NCI-H748 (cell line): ENCODE data around the gene PNMA6F.
"Not testable (repeated sequence)": the region's sequence is repeated elsewhere in the genome, so short reads cannot be mapped to it uniquely, and the experiment has no call there.

Source experiments
- DNase-seq: peaks from one replicate; lab custom pipeline; 2025; ENCODE audit not compliant: unreplicated experiment; lab: John Stamatoyannopoulos, UW

PNMA6F gene

GRCh38 chrX:153336121-153336894 is 14.7 kb upstream of the PNMA6F start:
- no peak for DNase-seq

DNA sequence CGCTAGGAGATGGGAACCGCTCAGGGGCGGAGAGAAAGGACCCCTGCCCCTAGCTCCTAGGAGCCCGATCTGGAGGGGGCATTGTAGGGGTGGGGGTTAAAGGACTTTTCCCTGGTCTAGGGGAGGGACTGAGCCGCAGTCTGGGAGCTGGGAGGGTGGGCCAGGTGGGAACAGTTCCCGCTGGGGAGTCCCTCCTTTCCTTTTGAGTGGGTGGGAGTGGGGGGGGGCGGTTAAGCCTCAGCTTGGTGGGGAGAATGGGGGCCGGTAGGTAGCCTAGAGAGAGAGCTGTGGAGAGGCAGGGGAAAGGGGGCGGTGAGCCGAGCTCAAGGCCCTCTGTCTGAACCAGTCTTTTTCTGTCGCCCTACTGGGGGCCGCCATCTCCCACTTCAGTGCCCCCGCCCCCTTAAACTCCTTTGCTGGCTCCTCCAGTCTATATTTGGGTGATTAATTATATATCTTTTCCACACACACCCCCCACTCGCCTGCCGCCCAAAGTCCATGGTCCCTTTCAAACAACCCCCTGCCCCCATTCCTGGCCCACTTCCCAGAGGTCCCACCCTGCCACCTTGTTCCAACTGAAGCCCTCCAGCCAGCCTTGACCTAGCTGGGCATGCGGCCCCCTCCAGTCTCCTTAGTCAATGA is 13.2 kb upstream of the PNMA6F start:
- no peak for DNase-seq

DNA sequence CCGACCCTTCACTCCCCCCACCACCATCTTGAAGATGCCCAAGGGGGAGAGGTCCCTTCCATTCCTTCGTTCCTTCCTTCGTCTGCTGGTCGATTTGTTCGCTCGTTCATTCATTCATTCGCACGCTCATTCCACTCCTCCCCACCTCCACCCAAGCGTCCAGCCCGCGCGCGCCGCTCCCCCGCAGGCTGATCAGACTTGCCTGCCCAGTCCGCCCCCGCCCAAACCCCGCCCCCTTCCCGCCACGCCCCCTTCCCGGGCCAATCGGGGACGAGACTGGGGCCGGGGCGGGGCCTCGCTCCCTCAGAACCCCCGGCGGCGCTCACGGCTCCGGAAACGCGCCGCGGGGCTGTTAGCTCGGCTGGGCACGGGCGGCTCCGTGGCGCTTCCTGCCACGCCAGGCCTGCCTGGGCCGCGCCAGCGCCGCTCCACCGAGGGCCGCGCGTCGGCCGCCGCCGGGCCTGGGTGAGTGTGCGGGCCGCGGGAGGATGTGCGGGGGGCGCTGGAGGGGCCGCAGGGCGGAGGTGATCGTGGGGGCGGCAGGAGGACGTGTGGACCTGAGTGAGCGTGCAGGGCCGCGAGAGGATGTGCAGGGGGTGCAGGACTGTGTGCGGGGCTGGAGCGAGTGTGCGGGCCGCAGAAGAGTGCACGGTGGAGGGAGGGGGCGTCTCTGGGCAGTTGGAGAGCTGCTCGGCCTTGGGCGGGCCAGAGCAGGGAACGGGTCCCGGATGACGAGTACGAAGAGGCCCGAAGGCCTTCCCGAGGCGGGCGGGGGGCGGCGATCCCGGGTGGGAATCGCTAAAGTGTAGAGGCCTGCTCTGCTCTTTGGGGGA is 12.5 kb upstream of the PNMA6F start, which contains the start of gene ZNF275:
Gene ZNF275, plus strand, starts transcription at position 333 of the 833 bp plus-strand sequence. CDS start 2,527 bp downstream, outside the sequence.
- peak; percentile 87 for DNase-seq

DNA sequence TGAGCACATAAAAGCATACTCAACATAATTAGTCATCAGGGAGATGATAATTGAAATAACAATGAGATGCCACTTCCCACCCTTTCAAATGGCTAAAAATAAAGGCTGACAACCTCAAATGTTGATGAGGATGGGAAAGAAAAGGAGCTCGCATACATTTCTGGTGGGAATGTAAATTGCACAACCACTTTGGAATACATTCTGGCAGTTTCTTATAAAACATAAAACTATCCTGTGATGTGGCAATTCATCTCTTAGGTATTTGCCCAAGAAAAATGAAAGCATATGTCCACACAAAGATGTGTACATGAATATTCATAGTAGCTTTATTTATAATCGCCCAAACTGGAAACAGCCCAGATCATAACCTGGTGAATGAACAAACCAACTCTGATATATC is 11.7 kb upstream of the PNMA6F start:
- DNase-seq: no peak

GRCh38 chrX:153327561-153327960 is 6.0 kb upstream of the PNMA6F start:
- DNase-seq: no peak

GRCh38 chrX:153320555-153321184 is 897 bp downstream of the PNMA6F start:
- no peak for DNase-seq

DNA sequence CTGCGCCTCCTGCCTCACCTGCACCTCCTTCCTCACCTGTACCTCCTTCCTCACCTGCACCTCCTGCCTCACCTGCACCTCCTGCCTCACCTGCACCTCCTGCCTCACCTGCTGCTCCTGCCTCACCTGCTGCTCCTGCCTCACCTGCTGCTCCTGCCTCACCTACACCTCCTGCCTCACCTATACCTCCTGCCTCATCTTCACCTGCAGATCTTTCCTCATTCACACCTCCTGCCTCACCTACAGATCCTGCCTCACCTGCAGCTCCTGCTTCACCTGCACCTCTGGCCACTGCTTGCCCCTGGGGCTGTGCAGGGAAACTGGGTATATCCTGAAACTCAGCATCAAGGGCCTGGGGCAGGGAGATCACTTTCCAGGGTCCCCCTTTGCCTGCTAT is 1.5 kb downstream of the PNMA6F start:
- DNase-seq: not testable (repeated sequence)

DNA sequence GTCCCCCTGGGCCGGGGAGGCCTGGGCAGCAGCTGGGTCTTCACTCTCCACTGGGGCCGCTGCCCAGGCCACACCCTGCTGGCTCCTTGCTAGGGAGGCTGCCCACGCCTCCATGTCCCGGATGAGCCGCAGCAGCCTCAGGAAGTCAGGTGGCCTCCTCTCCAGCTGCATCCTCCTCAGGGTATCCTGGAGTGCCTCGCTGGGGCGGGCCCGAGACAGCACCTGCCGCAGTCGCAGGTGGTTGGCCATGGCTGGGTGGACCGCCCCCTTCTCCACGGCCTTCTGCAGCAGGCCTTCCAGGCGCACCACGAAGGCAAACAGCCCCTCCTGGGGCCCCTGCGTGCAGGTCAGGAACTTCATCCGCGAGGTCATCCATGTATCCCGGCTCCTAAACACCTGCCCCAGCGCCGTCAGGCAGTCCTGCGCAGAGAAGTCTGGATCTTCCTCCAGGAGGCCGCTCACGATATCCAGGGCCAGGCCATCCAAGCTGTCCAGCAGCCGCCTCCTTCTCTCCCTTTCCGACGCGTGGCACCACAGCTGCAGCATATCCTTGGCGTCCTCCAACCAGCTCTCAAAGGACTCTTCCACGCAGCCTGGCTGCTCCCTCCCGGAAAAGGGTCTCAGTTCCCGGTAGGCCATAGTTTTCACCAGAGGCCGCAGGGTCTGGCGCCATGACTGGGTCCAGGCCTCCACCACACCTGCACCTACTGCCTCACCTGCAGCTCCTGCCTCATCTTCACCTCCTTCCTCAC is 2.1 kb downstream of the PNMA6F start:
- DNase-seq: peak; percentile 64

DNA sequence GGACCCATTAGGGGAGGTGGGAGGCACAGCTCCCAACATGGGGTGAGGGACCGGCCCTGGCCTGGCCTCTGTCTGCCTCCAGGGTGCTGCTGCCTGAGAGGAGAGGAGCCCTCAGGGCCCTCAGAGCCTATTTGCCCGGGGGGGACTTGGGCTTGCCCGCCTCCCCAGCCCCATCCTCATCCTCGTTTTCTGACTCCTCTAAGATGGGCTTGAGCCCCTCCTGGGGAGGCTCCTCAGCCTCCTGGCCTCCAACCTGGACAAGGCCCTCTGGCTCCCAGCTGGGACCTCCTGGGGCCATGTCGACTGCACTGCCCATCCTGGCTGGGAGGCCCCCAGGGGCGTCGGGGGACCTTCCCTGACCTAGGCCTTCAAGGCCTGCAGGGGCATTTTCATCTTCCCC is 2.8 kb downstream of the PNMA6F start:
- no peak for DNase-seq

DNA sequence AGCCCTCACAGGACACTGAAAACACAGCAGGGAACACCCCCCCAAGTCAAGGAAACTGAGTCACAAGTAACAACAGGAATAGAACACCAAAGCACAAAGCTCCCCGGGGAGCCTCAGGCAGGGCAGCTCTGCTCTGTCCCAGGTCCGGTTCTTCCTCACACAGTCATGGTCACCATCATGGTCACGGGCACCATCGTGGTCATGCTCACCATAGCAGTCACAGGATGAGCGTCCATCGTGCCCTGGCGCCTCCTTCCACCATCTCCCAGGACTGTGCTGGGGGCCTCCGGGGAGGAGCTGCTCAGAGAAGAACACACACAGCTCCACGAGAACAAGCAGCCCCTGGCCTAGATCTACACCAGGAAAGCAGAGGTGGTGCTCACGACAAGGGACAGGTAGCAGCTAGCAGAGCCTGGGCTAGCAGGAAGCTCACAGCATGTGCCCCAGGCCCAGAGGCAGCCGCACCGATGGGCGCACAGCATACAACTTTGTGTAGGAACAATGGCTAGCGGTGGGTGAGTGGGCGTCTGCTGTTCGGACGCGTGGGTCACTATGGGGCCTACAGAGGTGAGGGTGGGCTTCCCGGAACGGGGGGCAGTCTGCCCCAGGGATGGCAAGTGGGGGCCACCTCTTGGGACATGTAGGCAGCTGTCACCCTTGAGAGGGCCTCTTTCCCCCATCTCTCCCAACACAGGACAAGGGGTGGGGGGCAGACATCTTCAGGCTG is 3.4 kb downstream of the PNMA6F start:
- DNase-seq: no peak

- DNase-seq: no peak
Measured at GRCh38 chrX:153317306-153317705, 4.3 kb downstream of the PNMA6F start.

- no peak for DNase-seq
Measured at GRCh38 chrX:153312842-153313241, 8.7 kb downstream of the PNMA6F start.

DNA sequence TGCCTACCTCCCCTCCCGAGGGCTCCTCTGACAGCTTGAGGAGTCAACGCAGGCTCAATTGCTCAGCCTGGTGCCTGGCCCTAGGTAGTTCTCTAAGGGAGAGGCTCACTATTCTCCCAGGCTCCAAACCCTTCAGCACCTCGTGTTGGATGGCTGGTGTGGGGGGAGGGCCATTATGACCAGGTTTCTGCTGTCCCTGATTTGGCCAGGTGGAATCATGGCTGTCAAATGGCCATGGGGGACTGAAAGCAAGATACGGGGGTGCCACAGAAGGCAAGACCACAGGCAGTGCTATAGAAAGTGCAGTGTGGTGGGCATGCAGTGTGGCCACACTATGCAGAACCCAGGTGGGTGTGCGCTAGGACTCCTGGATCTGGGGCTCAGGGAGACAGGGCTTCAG is 9.5 kb downstream of the PNMA6F start:
- no peak for DNase-seq

- DNase-seq: no peak
Measured at GRCh38 chrX:153310901-153311300, 10.7 kb downstream of the PNMA6F start.

DNA sequence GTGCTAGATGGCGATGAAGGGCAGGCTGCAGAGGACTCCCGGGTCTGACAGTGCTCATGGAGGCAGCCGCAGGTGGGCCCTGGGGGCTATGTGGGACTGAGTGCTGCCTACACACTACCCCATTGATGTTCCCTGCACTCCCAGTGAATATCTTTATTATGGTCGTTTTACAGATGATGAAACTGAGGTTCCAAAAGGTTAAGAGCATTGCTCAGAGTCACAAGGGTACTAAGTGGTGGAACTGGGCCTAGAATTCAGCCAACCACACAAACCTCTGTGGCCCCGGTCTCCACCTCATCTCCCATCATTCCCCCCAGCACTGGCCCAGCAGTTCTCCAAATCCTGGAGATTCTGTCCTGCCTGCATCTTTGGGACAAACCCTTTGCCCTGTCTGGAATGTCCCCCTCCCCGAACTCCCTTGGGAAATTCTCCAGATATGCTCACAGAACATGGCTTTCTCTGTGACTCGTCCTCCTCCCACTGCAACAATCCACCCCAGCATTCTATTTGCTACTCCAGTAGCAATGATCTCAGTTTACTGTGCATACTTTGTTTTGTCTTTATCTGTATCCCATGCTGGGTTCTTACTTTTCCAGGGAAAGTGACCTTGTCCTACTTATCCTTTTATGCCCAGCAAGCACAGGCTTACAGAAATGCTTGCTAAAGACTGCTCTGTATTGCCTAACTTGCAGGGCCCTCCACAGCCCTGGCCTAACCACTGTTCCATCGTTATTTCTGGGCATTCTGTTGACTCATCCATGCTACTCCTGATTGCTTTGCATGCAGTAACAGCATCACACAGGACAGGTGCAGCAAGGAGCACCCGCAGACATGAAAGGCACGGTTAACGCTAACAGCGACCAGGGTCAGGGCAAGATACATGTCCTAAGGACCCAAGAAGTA is 14.0 kb downstream of the PNMA6F start:
- no peak for DNase-seq

DNA sequence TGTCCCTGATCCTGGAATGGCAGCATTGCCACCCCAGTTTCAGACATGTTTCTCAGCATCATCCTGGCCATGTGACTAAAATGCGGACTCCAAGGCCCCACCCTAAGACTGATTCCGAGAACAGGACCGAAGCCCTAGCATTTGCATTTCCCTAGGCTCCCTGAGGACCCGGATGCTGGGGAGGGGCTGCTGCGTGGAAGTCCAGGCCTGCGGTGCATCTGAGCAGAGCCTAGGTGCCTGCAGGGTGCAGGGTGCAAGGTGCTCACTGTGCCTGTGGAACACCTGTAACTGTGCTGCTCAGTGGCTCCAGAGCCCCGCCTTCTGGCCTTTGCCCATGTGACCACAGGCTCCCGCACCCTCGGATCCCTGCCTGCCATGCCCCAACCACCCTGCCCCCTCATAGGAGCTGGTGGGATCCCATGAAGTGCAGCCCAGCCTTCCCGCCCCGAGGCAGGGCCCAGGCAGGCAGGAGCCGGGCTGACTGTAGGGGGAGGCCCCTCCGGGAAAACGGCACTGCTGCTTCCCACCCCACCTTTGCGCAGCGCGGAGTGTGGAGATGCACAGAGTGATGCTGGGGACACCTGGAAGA is 14.9 kb downstream of the PNMA6F start:
- DNase-seq: no peak

- DNase-seq: no peak
Measured at GRCh38 chrX:153305972-153306371, 15.6 kb downstream of the PNMA6F start.

DNA sequence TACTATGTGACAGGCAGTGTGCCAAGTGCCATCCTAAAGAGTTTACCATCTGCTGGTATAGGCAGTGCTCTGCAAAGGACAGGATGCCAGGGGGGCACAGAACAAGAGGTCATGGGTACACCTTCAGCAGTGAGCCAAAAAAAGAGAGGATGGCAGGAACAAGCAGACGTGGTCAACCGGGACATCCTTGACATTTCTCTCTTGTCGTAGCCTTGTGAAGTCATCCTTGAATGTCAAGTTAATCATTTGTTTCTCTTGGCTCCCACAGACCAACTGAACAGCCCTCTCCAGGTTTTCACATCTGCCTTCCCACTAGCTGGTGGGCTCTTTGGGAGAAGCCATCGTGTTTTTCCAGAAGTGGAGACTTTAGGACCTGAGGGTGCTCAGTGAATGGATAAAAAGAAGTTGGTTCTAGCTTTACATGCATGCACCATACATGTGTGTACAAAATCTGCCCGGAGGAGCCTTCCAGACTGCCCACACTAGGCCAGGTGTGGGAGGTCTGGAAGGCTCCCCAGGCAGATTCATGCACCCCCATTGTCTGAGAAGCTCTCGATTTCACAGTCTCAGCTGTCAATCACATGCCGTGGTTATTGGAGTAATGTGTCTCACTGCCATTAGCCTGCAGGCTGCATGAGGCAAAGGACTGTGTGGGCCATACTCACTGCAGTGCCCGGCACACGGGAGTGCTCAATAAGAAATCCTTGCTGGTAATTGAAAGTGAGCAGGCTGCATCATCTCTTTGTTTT is 16.4 kb downstream of the PNMA6F start:
- DNase-seq: no peak
